GM18507 (cell line): ENCODE data around the gene ELP6.
"Not testable (repeated sequence)": the region's sequence is repeated elsewhere in the genome, so short reads cannot be mapped to it uniquely, and the experiment has no call there.

Experiments
- DNase-seq: peaks from one replicate; pipeline ENCODE4 v3.0.0; 2011; ENCODE audit warnings: low read depth; ENCODE audit not compliant: insufficient read length; ENCODE audit errors: extremely low spot score
- FAIRE-seq: peaks from 2 replicates; lab custom pipeline; 2011; peaks lifted over from hg19 to GRCh38; lab: Jason Lieb, UNC

The ELP6 gene

DNA sequence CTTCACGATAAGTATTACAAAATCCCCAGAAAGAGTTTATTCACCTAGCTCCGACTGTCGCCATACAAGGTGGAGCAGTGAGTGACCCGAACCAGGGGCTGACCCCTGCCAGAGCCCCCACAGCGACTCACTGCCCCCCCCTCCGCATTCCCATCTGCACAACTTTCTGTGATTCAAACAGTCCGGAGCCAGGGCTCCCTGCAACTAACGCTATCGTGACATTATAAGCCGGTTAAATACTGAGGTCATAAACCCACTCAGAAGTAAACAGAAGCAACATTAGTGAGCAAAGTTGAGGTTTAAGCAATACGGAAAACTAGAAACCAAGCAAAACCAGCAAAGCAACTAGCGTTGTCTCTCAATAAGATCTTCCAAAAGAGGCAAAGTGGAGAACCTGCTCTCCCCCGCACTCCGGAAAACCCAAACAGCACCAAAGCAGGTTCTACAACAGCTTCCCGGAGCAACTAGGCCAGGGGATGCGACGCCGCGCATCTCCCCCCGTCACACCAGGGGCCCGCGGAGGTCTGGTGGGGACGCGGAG, 38.4 kb downstream of the ELP6 start:
- no peak for DNase-seq
- no peak for FAIRE-seq

DNA sequence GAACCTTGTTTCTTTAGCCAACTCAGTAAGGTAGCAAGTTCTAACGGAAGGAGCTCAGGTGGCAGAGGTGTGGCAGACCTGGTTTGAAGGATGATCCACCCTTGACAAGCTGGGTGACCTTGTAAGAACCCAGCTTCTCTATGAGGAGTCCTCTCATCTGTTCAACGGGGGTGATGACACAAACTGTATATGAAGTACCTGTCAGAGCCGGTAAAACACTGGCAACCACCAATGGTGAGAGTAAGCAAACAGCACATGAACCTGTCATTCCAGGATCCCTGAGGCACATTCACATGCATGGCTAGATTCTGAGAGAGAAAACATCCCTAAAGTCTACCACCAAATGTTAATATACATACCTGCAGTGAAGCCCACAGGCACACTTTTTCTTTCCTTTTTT, 40.1 kb downstream of the ELP6 start:
- no peak for DNase-seq

DNA sequence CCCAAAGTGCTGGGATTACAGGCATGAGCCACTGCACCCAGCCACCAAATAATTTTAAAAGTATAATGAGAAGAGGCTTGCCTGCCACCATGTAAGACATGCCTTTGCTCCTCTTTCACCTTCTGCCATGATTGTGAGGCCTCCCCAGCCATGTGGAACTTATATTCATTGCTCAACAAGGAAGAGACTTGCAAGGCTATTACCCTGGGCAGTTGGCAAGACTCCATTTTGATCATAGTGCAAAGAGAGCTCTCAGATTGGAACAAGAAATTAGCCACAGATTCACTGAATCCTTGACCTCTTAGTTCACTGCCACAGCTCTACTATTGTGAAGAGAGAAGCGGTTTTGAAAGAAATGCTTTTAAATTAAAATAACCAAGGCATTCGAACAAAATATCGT, 43.9 kb downstream of the ELP6 start:
- no peak for DNase-seq
- no peak for FAIRE-seq

More for the DNA sequence above, 40.1 kb downstream of the ELP6 start:
- no peak for FAIRE-seq

DNA sequence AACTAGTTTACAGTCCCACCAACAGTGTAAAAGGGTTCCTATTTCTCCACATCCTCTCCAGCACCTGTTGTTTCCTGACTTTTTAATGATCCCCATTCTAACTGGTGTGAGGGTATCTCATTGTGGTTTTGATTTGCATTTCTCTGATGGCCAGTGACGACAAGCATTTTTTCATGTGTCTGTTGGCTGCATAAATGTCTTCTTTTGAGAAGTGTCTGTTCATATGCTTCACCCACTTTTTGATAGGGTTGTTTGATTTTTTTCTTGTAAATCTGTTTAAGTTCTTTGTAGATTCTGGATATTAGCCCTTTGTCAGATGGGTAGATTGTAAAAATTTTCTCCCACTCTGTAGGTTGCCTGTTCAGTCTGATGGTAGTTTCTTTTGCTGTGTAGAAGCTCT, 45.2 kb downstream of the ELP6 start:
- FAIRE-seq, DNase-seq: not testable (repeated sequence)

DNA sequence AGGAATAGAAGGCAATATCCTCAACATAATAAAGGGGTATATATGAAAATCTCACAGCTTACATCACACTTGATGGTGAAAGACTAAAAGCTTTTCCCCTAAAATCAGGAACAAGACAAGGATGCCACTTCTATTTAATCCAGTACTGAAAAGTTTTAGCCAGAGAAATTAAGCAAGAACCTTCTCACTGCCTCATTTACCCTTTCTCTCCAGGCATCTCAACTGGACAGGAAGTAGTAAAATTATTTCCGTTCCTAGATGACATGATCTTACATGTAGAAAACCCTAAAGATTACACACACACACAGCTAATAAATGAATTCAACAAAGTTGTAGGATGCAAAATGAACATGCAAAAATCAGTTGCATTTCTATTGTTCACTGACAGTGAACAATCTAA, 48.9 kb downstream of the ELP6 start:
- no peak for FAIRE-seq
- DNase-seq = no peak

DNA sequence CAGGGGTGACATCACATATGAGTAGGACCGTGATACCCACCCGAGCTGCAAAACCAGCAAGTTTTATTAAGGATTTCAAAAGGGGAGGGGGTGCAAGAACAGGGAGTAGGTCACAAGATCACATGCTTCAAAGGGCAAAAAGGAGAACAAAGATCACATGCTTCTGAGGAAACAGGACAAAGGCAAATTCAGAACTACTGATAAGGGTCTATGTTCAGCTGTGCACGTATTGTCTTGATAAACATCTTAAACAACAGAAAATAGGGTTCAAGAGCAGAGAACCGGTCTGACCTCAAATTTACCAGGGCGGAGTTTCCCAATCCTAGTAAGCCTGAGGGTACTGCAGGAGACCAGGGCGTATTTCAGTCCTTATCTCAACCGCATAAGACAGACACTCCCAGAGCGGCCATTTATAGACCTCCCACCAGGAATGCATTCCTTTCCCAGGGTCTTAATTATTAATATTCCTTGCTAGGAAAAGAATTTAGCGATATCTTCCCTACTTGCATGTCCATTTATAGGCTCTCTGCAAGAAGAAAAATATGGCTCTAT, 53.9 kb downstream of the ELP6 start:
- not testable (repeated sequence) for FAIRE-seq, DNase-seq

DNA sequence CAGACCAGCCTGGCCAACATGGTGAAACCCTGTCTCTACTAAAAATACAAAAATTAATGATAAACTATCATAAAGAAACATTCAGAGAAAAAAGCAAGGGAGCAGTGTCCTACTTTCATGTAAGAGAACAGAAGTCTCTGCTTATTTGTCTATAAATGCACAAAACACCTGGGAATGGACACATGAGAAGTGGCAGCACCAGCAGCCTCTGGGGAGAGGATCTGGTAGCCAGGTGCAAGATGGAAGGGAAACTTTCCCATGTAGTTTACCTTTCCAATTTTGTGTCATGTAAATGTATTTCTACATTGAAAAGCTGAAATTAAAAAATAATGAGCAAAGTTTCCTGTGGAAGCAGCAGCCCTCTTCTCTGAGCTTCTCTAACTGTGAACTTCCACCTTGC, 56.5 kb downstream of the ELP6 start:
- FAIRE-seq (no peak), DNase-seq (no peak)

DNA sequence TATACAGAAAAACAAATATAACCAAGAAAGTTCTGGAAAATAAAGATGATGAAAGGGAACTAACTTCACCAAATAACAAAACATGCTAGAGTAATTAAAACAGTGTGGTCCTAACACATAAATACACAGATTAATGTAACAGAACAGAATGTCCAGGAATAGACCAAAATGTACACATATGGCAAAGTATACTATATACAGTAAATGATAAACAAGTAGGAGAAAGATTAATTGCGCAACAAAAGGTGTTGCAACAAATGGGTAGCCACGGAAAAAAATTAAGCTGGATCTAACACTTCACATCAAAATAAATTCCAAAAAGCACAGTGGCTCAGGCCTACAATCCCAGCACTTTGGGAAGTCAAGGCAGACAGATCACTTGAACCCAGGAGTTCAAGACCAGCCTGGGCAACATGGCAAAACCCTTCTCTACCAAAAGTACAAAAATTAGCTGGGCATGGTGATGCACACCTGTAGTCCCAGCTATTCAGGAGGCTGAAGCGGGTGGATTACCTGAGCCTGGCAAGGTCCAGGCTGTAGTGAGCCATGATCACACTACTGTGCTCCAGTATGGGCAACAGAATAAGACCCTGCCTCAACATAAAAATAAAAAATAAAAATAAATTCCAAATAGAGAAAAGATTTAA, 57.6 kb downstream of the ELP6 start:
- no peak for FAIRE-seq
- no peak for DNase-seq

DNA sequence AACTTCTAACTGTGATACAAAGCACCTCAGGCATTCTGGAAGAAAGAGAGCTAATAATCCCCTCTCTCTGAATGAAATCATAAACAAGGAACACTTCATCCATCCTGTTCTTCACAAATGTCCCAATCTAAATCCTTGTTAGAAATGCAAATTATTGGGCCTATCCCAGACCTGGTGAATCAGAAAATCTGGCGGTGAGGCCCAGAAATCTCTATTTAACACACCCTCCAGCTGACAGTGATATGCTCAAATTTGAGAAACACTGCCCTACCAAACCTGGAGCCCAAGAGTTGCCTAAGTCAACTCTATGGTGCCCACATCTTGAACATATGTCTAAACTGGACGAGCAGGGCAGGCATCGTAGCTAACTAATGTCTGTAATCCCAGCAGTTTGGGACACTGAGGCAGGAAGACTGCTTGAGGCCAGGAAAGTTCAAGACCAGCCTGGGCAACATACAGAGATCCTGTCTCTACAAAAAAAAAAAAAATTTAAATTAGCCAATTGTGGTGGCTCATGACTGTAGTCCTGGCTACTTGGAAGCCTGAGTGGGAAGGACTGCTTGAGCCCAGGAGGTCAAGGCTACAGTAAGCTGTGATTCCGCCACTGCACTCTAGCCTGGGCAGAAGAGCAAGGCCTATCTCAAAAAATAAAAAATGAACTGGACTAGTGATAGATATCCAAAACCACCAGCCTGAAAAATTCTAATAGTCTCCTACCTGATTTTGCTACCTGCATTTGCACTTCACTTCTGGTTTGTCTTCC, 60.9 kb downstream of the ELP6 start:
- DNase-seq (no peak), FAIRE-seq (no peak)
